ENCODE measurements around the gene AGAP1. TPM values are rescaled to one million over a fixed set of nuclear protein-coding genes. Genes with fewer than 3 reads are reported as not detected.

The AGAP1 gene
- total RNA-seq, 2 experiments from 2014 or later: not detected

DNA sequence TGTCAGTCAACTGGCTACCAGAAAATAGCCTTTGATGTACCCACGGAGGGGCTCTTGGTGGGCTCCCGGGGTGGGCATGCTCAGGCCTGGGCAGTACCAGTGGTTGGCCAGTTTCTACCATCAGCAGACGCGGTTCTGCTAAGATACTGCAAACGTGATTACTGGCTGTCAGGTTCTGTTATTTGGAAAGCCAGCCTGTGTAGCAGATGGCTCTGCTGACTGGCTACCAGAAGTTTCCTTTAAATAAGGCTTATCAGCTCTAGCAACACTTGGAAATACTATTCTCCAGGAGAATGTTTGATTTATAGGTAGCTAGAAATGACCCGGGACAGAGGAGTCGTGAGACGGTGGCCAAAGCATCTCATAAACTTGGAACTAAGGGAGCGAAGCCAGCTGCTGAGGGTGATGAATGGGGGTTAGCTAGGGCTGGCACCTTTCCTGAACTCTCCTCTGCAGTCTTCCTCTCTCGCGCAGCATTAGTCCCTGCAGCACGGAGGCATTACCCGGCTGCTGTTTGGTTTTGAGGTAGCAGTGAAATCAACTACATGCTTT, 171.9 kb downstream of the AGAP1 start:
- BruUV-seq (replicated peaks): no TSS peak
- TF ChIP-seq EZH2phosphoT487 (IDR thresholded peaks at IDR 0.05; ENCODE audit: borderline replicate concordance, low read depth, low read length) (no peak), CTCF (conservative IDR thresholded peaks at IDR 0.05; ENCODE audit: low read length) (no peak)
- H3K79me2 ChIP-seq (ENCODE audit: insufficient read depth, low read depth, low read length): no peaks in the 10 kb centered on the region

GRCh38 chr2:235666213-235666781, 172.5 kb downstream of the AGAP1 start:
- no peaks in the 10 kb centered on the region for H3K9me3 ChIP-seq (ENCODE audit: low read length)
- H3K36me3 ChIP-seq (ENCODE audit: insufficient read depth, low read length): no peaks in the 10 kb centered on the region
- ChIA-PET POLR2A (interaction anchor here (0.6 kb wide), 1 partner anchor 16 kb away, joined by 3 read pairs; no protein-coding TSS in a partner anchor), CTCF (ENCODE audit: unreplicated experiment) (no interaction called here)
- no peak overlapping the region for H2AFZ ChIP-seq (ENCODE audit: low read length)
- H4K20me1 ChIP-seq (ENCODE audit: insufficient read depth, low read length): no peaks in the 10 kb centered on the region
- H3K4me3 ChIP-seq (ENCODE audit: low read depth, low read length, poor library complexity, severe bottlenecking): no peak overlapping the region
- intact Hi-C loops (cut with micrococcal nuclease; ENCODE audit: unreplicated experiment): no loop called here
- no peaks in the 10 kb centered on the region for H3K79me2 ChIP-seq (ENCODE audit: insufficient read depth, low read depth, low read length)
- BruUV-seq (replicated peaks): no TSS peak
- H3K9me2 ChIP-seq (ENCODE audit: insufficient read depth, low read length): no peaks in the 10 kb centered on the region
- H3K4me2 ChIP-seq (ENCODE audit: low read length): no peak overlapping the region
- no peak overlapping the region for H3K27ac ChIP-seq (ENCODE audit: low read depth, low read length, poor library complexity, severe bottlenecking)
- DNase-seq (ENCODE audit: low spot score): no peak
- H3K4me1 ChIP-seq (ENCODE audit: insufficient read depth, low read length, poor library complexity, severe bottlenecking): no peaks in the 10 kb centered on the region
- no peak for TF ChIP-seq EZH2phosphoT487 (IDR thresholded peaks at IDR 0.05; ENCODE audit: borderline replicate concordance, low read depth, low read length)
- TF ChIP-seq CTCF (conservative IDR thresholded peaks at IDR 0.05; ENCODE audit: low read length): no peak

More for the DNA sequence above, 171.9 kb downstream of the AGAP1 start:
- H3K4me3 ChIP-seq (ENCODE audit: low read depth, low read length, poor library complexity, severe bottlenecking): no peak overlapping the region
- H4K20me1 ChIP-seq (ENCODE audit: insufficient read depth, low read length): no peaks in the 10 kb centered on the region
- no peaks in the 10 kb centered on the region for H3K4me1 ChIP-seq (ENCODE audit: insufficient read depth, low read length, poor library complexity, severe bottlenecking)
- no peak overlapping the region for H3K27ac ChIP-seq (ENCODE audit: low read depth, low read length, poor library complexity, severe bottlenecking)
- no peaks in the 10 kb centered on the region for H3K36me3 ChIP-seq (ENCODE audit: insufficient read depth, low read length)
- ChIA-PET POLR2A (no interaction called here), CTCF (ENCODE audit: unreplicated experiment) (no interaction called here)
- no peaks in the 10 kb centered on the region for H3K9me2 ChIP-seq (ENCODE audit: insufficient read depth, low read length)
- H3K9me3 ChIP-seq (ENCODE audit: low read length): no peaks in the 10 kb centered on the region
- intact Hi-C loops (cut with micrococcal nuclease; ENCODE audit: unreplicated experiment): no loop called here
- no peak for DNase-seq (ENCODE audit: low spot score)
- no peak overlapping the region for H3K4me2 ChIP-seq (ENCODE audit: low read length)
- no peak overlapping the region for H2AFZ ChIP-seq (ENCODE audit: low read length)

DNA sequence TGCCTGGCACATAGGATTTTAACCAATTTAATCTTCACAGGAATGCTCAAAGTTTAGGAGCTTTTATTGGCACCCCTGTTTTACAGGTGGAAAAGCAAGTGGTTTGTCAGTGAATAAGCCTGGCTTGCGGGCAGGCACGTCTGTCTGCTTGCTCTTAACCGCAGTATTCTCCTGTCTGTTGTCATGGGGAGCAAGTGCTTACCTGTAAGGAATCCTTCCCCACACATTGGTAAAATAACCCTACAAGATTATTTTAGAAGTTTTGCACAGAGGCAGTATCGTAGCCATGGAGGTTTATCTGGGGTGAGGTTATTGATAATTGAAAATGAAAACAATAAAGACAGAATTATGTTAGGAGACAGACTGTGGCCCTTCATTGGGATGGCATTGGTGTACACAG, 174.9 kb downstream of the AGAP1 start:
- H3K4me3 ChIP-seq (ENCODE audit: low read depth, low read length, poor library complexity, severe bottlenecking): no peak overlapping the region
- no peaks in the 10 kb centered on the region for H3K4me1 ChIP-seq (ENCODE audit: insufficient read depth, low read length, poor library complexity, severe bottlenecking)
- no peak overlapping the region for H3K4me2 ChIP-seq (ENCODE audit: low read length)
- no TSS peak for BruUV-seq (replicated peaks)
- DNase-seq (ENCODE audit: low spot score): no peak
- H3K36me3 ChIP-seq (ENCODE audit: insufficient read depth, low read length): no peaks in the 10 kb centered on the region
- TF ChIP-seq CTCF (conservative IDR thresholded peaks at IDR 0.05; ENCODE audit: low read length) (no peak), EZH2phosphoT487 (IDR thresholded peaks at IDR 0.05; ENCODE audit: borderline replicate concordance, low read depth, low read length) (no peak)
- H3K9me3 ChIP-seq (ENCODE audit: low read length): no peaks in the 10 kb centered on the region
- H4K20me1 ChIP-seq (ENCODE audit: insufficient read depth, low read length): no peaks in the 10 kb centered on the region
- no peaks in the 10 kb centered on the region for H3K9me2 ChIP-seq (ENCODE audit: insufficient read depth, low read length)
- ChIA-PET POLR2A (no interaction called here), CTCF (ENCODE audit: unreplicated experiment) (no interaction called here)
- intact Hi-C loops (cut with micrococcal nuclease; ENCODE audit: unreplicated experiment): no loop called here
- H3K79me2 ChIP-seq (ENCODE audit: insufficient read depth, low read depth, low read length): no peaks in the 10 kb centered on the region
- no peak overlapping the region for H2AFZ ChIP-seq (ENCODE audit: low read length)
- no peak overlapping the region for H3K27ac ChIP-seq (ENCODE audit: low read depth, low read length, poor library complexity, severe bottlenecking)

Measured in OCI-LY7 (cell line).